HG03520 (cell line): ENCODE results near the gene EMP1.

Experiments used
- ATAC-seq: cut with Tn5 transposase; IDR thresholded peaks from one replicate; pipeline ENCODE4 v1.9.1; 2021; ENCODE audit warnings: mild to moderate bottlenecking, moderate library complexity; ENCODE audit not compliant: unreplicated experiment

Gene EMP1

GRCh38 chr12:13171921-13172859, 24.3 kb upstream of the EMP1 start:
- ATAC-seq = no peak

DNA sequence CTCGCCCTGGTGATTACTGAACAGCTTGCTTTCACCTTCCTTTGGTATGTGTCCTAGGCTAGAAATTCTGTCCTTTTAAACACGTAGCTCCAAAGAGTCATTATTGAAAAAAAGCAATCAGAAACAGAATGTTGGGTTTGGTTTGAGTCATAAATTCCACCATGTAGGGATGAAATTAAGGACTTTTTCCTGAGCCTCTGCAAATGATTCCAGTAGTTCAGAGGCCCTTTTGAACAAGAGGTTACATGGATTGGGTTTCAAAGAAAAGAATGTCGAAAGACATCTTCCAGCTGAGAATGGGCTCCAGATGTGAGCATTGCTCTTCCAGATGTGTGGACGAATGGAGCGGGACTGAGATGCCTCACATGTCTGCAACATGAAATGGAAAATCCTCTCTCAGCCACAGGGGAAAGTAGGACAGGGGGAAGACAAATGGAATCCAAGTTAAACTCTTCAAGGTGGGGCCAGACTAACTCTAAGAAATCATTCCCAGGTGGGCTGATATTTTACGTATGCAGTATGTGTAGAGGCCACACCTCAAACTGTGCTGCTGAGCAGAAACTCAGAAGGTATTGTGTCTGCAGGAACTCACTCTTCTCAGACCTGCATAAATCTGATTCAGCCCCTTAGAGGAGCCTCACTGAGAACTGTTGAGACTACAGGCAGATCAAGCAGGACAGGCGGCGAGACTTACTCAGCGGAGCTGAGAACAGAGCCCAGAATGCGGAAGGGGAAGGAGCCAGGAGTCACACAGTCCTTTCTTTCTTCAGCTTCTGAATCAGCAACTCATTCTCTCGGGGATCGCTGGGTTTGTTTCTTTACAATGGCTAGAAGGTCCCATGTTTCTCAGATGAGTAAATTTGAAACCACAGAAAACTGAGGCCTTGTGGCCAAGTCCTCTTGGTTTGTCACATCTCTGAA, 23.3 kb upstream of the EMP1 start:
- ATAC-seq = peak; percentile 91

DNA sequence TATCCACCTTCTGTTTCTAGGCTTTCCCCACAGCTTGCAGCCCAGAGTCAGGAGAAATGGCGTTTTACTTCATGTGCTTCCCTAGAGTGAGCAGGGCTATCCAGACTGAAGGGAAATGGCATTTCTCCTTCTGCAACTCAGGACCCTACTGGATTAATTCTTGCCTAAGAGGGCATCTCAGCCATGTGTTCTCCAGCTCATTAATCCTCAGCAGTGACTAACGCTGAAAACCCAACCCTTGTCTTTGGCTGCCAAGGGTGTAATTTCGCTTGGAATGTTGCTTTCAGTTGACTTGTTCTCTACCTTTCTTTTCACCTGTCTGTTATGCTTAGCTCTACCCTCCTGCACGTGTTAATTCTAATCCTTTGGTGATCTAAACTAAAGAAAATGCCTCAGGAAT, 21.0 kb upstream of the EMP1 start:
- no peak for ATAC-seq

GRCh38 chr12:13176256-13176655, 20.3 kb upstream of the EMP1 start:
- ATAC-seq = no peak

GRCh38 chr12:13177373-13177772, 19.2 kb upstream of the EMP1 start:
- ATAC-seq = no peak

GRCh38 chr12:13177906-13178305, 18.6 kb upstream of the EMP1 start:
- no peak for ATAC-seq

DNA sequence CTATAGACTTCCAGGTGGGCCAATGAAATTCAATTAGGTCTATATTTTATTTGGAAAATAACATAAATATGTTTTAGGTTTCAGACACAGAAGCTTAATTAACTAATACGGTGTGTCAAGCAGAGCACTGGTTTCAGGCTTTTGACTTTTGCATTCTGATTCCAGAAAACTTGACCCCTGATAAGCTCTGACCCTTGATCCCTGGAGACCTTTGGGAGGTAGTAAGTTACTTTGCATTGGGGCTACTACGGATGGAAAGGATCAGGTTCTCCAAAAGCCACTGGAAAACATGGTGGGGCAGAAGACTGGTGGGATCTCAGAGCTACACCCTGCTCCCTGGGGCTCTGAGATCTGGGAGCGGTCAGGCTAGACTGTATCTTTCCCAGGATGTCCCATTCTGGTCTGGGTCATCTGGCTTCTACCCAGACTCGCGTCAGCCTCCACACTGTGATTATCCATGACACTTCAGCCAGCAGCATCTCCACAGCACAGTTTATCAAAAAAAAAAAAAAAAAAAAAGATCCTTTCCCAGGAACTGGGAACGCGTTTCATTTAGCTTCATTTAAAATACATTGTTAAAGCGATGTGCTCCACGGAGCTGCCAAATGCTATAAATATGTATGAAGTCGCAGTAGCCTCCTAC, 17.8 kb upstream of the EMP1 start:
- ATAC-seq = no peak

- peak; percentile 64 for ATAC-seq
Measured at GRCh38 chr12:13179211-13180074, 17.1 kb upstream of the EMP1 start.

DNA sequence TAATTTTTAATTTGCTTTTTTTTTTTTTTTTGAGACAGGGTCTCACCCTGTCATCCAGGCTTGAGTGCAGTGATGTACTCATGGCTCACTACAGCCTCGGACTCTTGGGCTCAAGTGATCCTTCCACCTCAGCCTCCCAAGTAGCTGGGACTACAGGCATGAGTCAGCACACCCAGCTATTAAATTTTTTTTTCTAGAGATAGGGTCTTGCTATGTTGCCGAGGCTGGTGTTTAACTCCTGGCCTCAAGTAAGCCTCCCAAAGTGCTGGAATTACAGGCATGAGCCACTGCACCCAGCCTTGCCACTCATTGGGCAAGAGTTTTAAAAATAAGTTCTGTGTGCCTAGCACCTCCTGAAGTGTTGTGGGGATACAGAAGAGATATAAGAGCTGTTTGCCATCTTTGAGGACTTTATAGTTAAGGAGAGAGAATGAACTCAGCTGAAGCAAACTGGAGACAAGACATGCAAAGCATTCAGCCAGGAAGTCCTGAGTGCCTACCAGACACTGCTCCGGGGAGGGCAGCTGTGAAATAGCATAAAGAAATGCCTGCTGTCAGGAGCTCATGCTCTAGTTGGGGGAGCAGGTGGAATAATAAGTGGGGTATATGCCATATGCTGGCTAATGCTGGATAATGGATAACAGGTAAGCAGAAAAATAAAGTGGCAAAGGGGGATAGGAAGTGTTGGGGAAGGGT, 15.0 kb upstream of the EMP1 start:
- ATAC-seq = no peak

- ATAC-seq = no peak
Measured at GRCh38 chr12:13182881-13183280, 13.6 kb upstream of the EMP1 start.

DNA sequence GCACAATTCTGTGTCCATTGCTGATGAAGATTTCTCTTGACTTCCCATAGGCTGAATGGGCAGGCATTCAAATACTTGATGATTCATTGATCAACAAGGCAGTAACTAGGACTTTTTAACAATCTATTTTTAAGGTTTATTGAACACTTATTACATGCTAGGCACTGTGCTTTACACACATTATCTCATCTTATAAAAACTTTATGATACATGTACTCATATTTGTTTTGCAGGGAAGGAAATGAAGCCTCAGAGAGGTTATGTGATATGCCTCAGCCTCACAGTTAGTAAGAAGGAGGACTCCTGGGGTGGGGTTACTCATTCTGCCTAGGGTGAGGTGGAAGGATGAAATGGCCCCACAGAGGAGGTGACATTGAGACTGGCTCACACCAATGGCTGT, 12.9 kb upstream of the EMP1 start:
- no peak for ATAC-seq

- ATAC-seq = no peak
Measured at GRCh38 chr12:13186302-13186701, 10.2 kb upstream of the EMP1 start.

- peak; percentile 76 for ATAC-seq
Measured at GRCh38 chr12:13187399-13187798, 9.1 kb upstream of the EMP1 start.

DNA sequence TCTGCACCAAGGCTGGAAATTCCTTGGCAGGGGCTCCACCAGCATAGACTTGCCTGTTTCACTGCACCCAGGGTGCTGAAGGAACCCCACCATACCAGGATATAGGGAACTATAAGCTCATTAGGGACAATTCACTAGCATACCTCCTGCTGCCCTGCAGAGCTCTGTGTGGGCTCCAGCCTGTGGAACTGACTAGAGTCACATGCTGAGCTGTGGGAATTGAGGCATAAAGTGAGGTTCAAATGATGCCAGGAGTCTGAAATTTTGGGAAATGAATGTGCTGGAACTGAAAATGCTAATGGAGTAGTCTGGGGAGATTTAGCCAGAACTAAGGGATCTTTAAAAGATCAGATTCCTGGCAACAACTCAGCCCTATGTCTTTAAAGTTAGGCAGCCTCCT, 7.3 kb upstream of the EMP1 start:
- ATAC-seq = no peak

DNA sequence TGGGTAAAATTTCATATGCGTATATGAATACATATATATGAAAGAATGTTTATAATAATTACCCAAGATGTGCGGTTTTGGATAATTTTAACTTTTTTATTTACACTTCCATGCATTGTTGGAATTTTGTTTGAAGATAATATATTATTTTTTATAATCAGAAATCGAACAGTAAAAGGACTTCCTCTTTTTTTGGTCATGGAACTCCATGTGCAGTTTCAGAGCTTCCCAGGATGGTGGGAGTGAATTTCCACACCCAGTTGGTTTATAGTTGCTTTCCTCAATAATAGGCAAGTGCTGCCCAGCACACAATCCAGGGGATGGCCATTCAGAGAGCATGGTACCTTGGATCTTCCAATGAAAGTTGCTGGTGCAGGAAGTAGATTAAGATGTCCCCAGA, 6.3 kb upstream of the EMP1 start:
- no peak for ATAC-seq

DNA sequence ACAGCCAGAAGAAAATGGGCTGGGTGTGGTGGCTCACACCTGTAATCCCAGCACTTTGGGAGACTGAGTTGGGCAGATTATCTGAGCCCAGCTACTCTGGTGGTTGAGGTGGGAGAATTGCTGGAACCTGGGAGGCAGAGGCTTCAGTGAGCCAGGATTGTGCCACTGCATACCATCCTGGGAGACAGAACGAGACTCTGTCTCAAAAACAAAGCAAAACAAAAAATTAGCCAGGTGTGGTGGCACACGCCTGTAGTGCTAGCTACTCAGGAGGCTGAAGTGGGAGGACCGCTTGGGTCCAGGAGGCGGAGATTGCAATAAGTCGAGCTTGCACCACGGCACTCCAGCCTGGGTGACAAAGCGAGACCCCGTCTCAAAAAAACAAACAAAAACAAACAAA, 3.8 kb upstream of the EMP1 start:
- ATAC-seq = no peak

DNA sequence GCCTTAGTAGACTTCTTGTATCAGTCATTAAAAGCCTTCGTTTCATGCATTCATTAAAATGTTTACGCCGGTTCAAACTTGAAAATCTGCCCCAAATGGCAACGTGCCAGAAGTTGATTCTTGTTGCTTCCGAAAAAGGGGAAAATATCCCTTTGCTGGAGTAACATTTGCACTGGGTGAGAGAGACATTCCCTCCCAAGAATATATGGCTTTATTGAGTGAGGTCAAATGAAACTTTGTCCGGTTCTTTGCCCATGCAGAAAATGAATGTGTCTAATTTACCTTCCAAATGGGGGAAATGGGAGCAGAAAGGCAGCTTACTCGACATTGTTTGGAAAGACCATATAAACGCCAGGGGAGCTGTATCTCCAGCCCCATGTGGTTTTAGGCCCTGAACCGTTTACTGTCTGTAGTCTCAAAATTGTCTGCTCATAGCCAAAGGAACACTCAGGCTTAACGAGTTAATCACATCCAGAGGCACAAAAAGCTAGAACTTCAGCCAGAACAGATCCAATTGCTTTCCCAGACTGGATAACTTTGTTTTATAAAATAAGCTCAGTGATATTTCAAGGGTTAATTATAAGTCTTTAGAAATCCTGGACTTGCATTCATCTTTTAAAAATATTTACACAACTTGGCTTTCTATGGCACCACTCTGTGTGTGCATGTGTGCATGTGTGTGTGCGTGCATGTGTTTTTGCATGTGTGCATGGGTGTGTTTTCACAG, 2.9 kb upstream of the EMP1 start:
- ATAC-seq = no peak

DNA sequence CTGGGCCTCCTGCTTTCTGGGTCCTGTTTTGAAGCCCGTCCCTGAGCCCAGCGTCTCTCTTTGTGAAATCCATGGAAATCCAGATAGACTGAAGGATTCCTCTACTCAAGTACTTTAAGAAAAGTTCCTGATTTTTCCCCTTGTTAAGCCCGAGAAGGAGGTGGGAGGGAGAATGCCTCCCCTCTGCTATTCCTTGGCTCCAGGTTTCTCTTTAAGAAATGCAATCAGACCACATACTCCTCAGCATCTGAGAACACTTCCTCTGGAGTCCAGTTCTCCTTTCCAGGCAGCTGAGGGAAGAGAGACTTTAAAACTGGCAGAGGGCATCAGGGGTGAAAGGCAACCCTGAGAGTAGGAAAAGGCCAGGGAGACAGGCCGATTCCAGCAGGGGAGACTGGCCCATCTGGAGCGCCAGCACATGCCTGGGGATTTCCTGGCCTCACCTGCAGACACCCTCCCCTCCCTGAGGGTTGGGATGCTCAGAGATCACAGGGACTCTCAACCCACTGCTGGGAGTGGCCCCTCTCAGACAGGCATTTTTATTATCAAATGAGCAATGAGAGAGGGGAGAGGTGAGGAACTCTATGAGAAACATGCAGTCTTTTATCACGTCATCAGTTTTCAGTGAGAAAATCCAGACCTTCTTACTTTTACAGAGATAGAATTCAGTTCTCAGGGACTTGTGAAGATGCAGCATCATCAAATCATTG, 2.0 kb upstream of the EMP1 start:
- ATAC-seq = no peak
